DND-41 (cell line): Measurements from ENCODE around the gene PCYOX1L.

ENCODE experiments used
- ATAC-seq: fragments of 200-7000 bp; cut with Tn5 transposase; 3 replicates; pipeline ENCODE4 v1.9.1; 2021; ENCODE audit warnings: low read depth; ENCODE audit not compliant: insufficient read depth
- DNase-seq: peaks from one replicate; pipeline ENCODE4 v3.0.0-alpha.2; 2020
- H2AFZ ChIP-seq: 2 replicates; pipeline ENCODE4 v1.6.0; 2012; ENCODE audit warnings: low read depth, low read length
- H3K27ac ChIP-seq: 2 replicates; pipeline ENCODE4 v1.5.1; 2012; ENCODE audit warnings: low read length, inconsistent platforms
- H3K27me3 ChIP-seq: fragments of 200-600 bp; sonication (generic); 2 replicates; pipeline ENCODE4 v1.6.0; 2012; ENCODE audit warnings: low read length, mild to moderate bottlenecking, inconsistent platforms; ENCODE audit not compliant: insufficient read depth, poor library complexity
- H3K36me3 ChIP-seq: 2 replicates; pipeline ENCODE4 v1.5.1; 2012; ENCODE audit warnings: low read length, inconsistent platforms; ENCODE audit not compliant: insufficient read depth
- H3K4me1 ChIP-seq: 2 replicates; pipeline ENCODE4 v1.5.1; 2012; ENCODE audit warnings: mild to moderate bottlenecking, low read length; ENCODE audit not compliant: insufficient read depth
- H3K4me2 ChIP-seq: 2 replicates; pipeline ENCODE4 v1.6.0; 2012; ENCODE audit warnings: mild to moderate bottlenecking, moderate library complexity, low read length, inconsistent platforms; ENCODE audit not compliant: insufficient read depth
- H3K4me3 ChIP-seq, 2 experiments: fragments of 200-600 bp in 1 of 2; shearing (Covaris generic) in 1 of 2; 2 replicates each; pipeline ENCODE4 v1.5.1; 2012 to 2016; ENCODE audit warnings: inconsistent platforms in 2 of 2, low read length in 2 of 2, mild to moderate bottlenecking in 2 of 2, low read depth in 1 of 2, moderate library complexity in 1 of 2
- H3K79me2 ChIP-seq: 2 replicates; pipeline ENCODE4 v1.6.0; 2012; ENCODE audit warnings: low read length, inconsistent platforms; ENCODE audit not compliant: insufficient read depth
- H3K9ac ChIP-seq: 2 replicates; pipeline ENCODE4 v1.6.0; 2012; ENCODE audit warnings: low read depth, mild to moderate bottlenecking, inconsistent platforms, low read length, moderate library complexity
- H3K9me3 ChIP-seq: 2 replicates; pipeline ENCODE4 v1.5.1; 2012; ENCODE audit warnings: low read length, moderate library complexity, mild to moderate bottlenecking, inconsistent platforms; ENCODE audit not compliant: insufficient read depth, severe bottlenecking
- H4K20me1 ChIP-seq: 2 replicates; pipeline ENCODE4 v1.6.0; 2012; ENCODE audit warnings: low read length; ENCODE audit not compliant: insufficient read depth
- EZH2 ChIP-seq: IDR thresholded peaks from 3 replicates; pipeline ENCODE4 v1.6.1; 2012; ENCODE audit warnings: borderline replicate concordance, low read depth, mild to moderate bottlenecking, moderate library complexity, low read length, inconsistent platforms; ENCODE audit not compliant: severe bottlenecking
- TF ChIP-seq, protein P1 (sequence below): IDR thresholded peaks from 2 replicates; pipeline ENCODE4 v1.5.1; 2012; ENCODE audit warnings: borderline replicate concordance, low read length, moderate library complexity, mild to moderate bottlenecking; ENCODE audit not compliant: poor library complexity, severe bottlenecking; ENCODE audit errors: extremely low read depth

The PCYOX1L gene

GRCh38 chr5:149408252-149409099 is 50.6 kb downstream of the PCYOX1L start:
- no peak overlapping the region for H3K4me3 ChIP-seq

DNA sequence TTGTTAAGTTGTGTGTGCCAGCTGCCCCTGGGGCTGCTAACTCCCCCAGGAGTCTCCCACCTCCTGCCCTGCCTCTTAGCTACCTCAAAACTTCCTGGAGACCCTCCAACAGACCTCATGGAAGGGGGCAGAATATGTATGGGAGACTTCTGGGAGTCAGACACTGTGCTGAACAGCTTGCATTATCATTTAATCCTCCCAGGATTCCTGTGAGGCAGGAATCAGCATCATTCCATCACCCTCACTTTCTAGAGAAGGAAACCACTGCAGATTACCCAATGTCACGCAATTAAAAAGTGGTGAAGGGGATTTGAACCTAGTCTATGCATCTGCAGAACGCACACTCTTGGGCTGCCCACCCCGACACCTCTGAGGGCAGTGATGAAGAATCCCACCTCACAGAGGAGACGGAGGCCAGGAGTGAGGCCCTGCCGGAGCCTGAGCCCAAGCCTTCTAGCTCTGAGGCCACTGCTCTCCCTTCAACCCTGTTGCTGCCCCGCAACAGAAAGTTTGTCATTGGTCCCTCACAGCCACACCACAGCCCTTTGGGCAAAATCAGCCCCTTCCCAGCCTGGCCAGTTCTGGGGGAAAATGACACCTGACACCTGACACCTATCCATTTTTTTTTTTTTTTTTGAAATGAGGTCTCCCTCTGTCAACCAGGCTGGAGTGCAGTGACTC is 51.6 kb downstream of the PCYOX1L start:
- Histone ChIP-seq H3K27ac (no peak overlapping the region), H3K36me3 (no peaks in the 10 kb centered on the region), H3K4me3 (no peak overlapping the region), H3K27me3 (peaks cover 13% of the 10 kb centered on the region), H3K9me3 (no peaks in the 10 kb centered on the region), H3K9ac (no peak overlapping the region), H3K4me2 (no peak overlapping the region), H3K79me2 (no peaks in the 10 kb centered on the region), H2AFZ (no peak overlapping the region), H3K4me1 (no peaks in the 10 kb centered on the region), H4K20me1 (no peaks in the 10 kb centered on the region)
- DNase-seq = no peak
- ATAC-seq = no peak
- TF ChIP-seq, protein P1, sequence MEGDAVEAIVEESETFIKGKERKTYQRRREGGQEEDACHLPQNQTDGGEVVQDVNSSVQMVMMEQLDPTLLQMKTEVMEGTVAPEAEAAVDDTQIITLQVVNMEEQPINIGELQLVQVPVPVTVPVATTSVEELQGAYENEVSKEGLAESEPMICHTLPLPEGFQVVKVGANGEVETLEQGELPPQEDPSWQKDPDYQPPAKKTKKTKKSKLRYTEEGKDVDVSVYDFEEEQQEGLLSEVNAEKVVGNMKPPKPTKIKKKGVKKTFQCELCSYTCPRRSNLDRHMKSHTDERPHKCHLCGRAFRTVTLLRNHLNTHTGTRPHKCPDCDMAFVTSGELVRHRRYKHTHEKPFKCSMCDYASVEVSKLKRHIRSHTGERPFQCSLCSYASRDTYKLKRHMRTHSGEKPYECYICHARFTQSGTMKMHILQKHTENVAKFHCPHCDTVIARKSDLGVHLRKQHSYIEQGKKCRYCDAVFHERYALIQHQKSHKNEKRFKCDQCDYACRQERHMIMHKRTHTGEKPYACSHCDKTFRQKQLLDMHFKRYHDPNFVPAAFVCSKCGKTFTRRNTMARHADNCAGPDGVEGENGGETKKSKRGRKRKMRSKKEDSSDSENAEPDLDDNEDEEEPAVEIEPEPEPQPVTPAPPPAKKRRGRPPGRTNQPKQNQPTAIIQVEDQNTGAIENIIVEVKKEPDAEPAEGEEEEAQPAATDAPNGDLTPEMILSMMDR = no peak
- no peak for TF ChIP-seq EZH2

More at GRCh38 chr5:149408252-149409099, 50.6 kb downstream of the PCYOX1L start:
- Histone ChIP-seq H3K9me3 (no peaks in the 10 kb centered on the region), H3K27me3 (peaks cover 13% of the 10 kb centered on the region), H3K4me2 (no peak overlapping the region), H3K4me1 (no peaks in the 10 kb centered on the region), H3K27ac (no peak overlapping the region), H2AFZ (no peak overlapping the region), H3K36me3 (no peaks in the 10 kb centered on the region), H3K9ac (no peak overlapping the region), H4K20me1 (no peaks in the 10 kb centered on the region), H3K79me2 (no peaks in the 10 kb centered on the region)
- TF ChIP-seq, protein P1 = no peak
- no peak for TF ChIP-seq EZH2
- DNase-seq = no peak
- ATAC-seq = no peak

- H3K9me3 ChIP-seq = no peaks in the 10 kb centered on the region
- peaks cover 13% of the 10 kb centered on the region for H3K27me3 ChIP-seq
- H3K27ac ChIP-seq = no peak overlapping the region
- no peaks in the 10 kb centered on the region for H4K20me1 ChIP-seq
- H3K79me2 ChIP-seq = no peaks in the 10 kb centered on the region
- DNase-seq (no peak), ATAC-seq (no peak)
- no peak overlapping the region for H3K4me3 ChIP-seq
- no peak overlapping the region for H3K9ac ChIP-seq
- H2AFZ ChIP-seq = no peak overlapping the region
- H3K4me1 ChIP-seq = no peaks in the 10 kb centered on the region
- H3K4me2 ChIP-seq = no peak overlapping the region
- no peaks in the 10 kb centered on the region for H3K36me3 ChIP-seq
- TF ChIP-seq EZH2 = no peak
- TF ChIP-seq, protein P1 = no peak
Observed at GRCh38 chr5:149410071-149410470, 52.2 kb downstream of the PCYOX1L start.
